Measurements from ENCODE around the gene TBC1D10A. TPM values are rescaled to one million over a fixed set of nuclear protein-coding genes. Genes with fewer than 3 reads are reported as not detected.

Gene TBC1D10A
- total RNA-seq, 4 donors from 2014 or later, result 18.4 to 25.9 (median 20.8) TPM

DNA sequence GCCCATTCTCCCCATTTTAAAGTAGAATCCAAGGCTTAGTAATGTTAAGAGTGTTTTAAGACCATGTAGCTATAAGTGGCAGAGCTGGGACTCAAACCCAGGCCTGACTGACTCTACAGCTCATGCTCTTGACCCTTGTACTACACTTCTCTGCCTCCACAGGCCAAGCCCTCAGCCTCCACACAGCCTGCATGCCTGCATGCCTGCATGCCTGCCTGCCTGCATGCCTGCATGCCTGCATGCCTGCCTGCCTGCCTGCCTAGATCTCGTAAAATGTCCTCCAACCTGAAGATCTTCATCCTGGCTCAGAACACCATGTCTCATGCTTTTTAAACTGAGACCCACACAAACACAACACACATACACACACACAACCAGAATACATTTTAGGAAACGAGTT, 18.6 kb downstream of the TBC1D10A start:
- H3K27ac ChIP-seq, result peak overlapping the region; percentile 59 to 89 (median 87)
- DNase-seq, result no peak
- peaks cover 0 to 13% (median 0%) of the 10 kb centered on the region in 3 donors for H3K36me3 ChIP-seq
- TF ChIP-seq POLR2A (IDR thresholded peaks at IDR 0.05) (no peak), CTCF (IDR thresholded peaks at IDR 0.05) (no peak)
- peaks cover 18 to 99% (median 77%) of the 10 kb centered on the region in 4 donors for H3K4me1 ChIP-seq
- H3K9me3 ChIP-seq, result no peaks in the 10 kb centered on the region
- H3K4me3 ChIP-seq, result no peak overlapping the region
- H3K27me3 ChIP-seq, result no peaks in the 10 kb centered on the region

DNA sequence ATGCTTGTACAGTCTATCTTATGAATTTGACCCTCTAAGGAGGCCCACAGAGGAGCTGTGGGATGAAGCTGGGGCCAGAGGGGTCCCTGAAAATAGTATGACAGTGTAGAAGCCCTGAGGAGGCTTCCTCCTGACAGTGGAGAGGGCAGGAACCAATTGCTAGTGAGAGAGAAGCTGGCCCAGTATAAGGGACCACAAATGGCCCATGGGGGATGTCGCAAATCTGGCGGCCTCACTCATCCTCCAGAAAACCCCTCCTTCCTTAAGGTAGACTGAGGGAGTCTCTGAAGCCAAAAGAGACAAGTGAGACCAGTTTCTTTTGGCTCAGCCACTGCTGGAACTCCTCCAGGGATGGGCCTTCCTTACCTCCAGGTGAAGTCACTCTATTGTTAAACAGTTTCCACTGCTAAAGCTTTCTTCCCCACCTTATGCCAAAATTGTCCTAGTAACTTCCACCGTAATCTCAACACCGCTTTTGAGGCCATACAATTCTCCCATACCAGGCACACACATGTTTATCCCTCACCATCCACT, 19.6 kb downstream of the TBC1D10A start:
- peak overlapping the region; percentile 83 to 89 (median 87) for H3K27ac ChIP-seq
- peaks cover 0 to 17% (median 0%) of the 10 kb centered on the region in 3 donors for H3K36me3 ChIP-seq
- H3K9me3 ChIP-seq, result no peaks in the 10 kb centered on the region
- H3K27me3 ChIP-seq, result no peaks in the 10 kb centered on the region
- TF ChIP-seq CTCF (IDR thresholded peaks at IDR 0.05) (no peak), POLR2A (IDR thresholded peaks at IDR 0.05) (no peak)
- peaks cover 18 to 99% (median 80%) of the 10 kb centered on the region in 4 donors for H3K4me1 ChIP-seq
- no peak for DNase-seq
- no peak overlapping the region for H3K4me3 ChIP-seq

DNA sequence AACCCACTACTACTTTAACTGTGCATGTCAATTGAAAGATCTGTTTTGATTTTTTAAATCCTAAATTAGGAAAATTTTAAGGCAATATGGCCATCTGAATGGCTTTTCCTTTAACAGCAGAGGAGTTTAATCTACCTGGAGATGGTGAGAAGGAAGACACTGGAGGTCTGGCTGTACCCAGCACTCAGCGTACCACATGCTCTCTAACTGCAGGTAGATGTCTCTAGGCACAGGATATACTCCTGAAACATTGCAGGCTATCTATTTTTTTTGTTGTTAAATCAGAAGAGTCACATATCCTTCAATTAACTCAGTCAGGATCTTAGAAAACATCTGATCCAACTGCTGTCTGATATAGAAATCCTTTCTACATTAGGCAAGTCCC, 20.1 kb downstream of the TBC1D10A start:
- no peak for DNase-seq
- Histone ChIP-seq H3K27me3 (no peaks in the 10 kb centered on the region), H3K9me3 (no peaks in the 10 kb centered on the region), H3K4me1 (peaks cover 17 to 99% (median 81%) of the 10 kb centered on the region in 4 donors), H3K36me3 (peaks cover 0 to 21% (median 0%) of the 10 kb centered on the region in 3 donors), H3K27ac (peak overlapping the region; percentile 83 to 89 (median 87)), H3K4me3 (peak overlapping the region in 1 of 4 donors; percentile 12)
- TF ChIP-seq POLR2A (IDR thresholded peaks at IDR 0.05) (no peak), CTCF (IDR thresholded peaks at IDR 0.05) (no peak)

DNA sequence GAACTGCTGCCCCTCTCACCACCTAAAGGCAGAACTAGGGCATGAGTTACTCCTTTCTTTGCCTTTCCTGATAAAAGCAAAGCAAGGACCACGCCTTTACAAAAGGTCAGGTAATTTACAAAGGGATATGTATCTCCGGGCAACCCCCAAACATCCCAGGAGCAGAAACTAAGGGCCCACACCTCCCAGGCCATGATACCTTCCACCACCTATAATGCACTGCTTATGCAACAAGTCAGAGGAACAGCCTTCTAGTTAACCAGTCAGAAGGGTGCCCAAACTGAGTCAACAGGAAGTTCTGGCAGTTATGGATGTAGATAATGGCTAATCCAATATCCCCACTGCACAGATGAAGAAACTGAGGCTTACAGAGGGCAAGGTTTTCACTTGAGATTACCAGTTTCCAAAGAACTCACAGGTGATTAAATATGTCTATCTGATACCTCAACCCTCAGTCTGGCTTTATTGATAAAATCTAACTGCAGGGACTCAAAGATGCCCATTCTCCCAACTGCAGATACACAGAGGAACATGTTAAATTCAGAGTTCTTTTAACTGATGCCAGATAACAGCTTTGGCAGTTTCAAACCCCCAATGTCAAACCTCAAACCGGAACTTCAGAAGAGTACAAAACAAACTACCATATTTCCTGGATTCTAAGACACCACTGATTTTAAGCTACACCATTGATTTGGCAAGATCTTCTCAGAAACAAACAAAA, 20.7 kb downstream of the TBC1D10A start:
- H3K27me3 ChIP-seq, result no peaks in the 10 kb centered on the region
- no peak for DNase-seq
- no peaks in the 10 kb centered on the region for H3K9me3 ChIP-seq
- H3K4me3 ChIP-seq, result peak overlapping the region in 3 of 4 donors; percentile 9 to 26 (median 12)
- peaks cover 11 to 98% (median 81%) of the 10 kb centered on the region in 4 donors for H3K4me1 ChIP-seq
- H3K36me3 ChIP-seq, result peaks cover 0 to 27% (median 0%) of the 10 kb centered on the region in 3 donors
- H3K27ac ChIP-seq, result peak overlapping the region; percentile 83 to 89 (median 87)
- TF ChIP-seq POLR2A (IDR thresholded peaks at IDR 0.05) (no peak), CTCF (IDR thresholded peaks at IDR 0.05) (no peak)

DNA sequence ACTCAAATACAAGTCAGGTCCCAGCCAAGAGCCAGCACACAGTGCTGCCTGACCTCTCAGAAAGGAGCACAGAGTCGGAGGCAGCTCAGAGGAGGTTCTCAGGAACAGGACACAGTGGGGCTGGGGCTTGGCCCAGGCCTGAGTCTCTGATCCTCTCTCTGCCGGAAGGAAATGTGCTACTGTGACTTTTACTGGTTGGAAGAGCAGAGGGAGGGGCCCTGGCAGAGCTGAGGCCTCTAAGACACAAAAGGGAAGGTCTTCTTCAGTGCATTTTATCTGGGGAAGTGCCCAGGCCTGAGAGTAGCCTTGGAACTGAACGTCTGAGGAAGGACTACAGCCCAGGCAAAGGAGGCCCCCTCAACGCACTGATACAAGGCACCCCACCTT, 21.2 kb downstream of the TBC1D10A start:
- Histone ChIP-seq H3K27ac (peak overlapping the region; percentile 83 to 89 (median 87)), H3K9me3 (no peaks in the 10 kb centered on the region), H3K36me3 (peaks cover 0 to 31% (median 0%) of the 10 kb centered on the region in 3 donors), H3K27me3 (no peaks in the 10 kb centered on the region), H3K4me3 (peak overlapping the region in 3 of 4 donors; percentile 9 to 26 (median 12)), H3K4me1 (peaks cover 10 to 93% (median 80%) of the 10 kb centered on the region in 4 donors)
- peak; percentile 65 to 91 (median 85) for DNase-seq
- no peak for TF ChIP-seq CTCF (IDR thresholded peaks at IDR 0.05)
- peak; percentile 42 to 44 for TF ChIP-seq POLR2A (IDR thresholded peaks at IDR 0.05)

All from Peyer's patch (tissue), 4 donors.